ENCODE measurements around the gene LRRFIP2. TPM values are rescaled to one million over a fixed set of nuclear protein-coding genes. Genes with fewer than 3 reads are reported as not detected.
"Not testable (repeated sequence)": the region's sequence is repeated elsewhere in the genome, so short reads cannot be mapped to it uniquely, and the experiment has no call there.

Gene LRRFIP2
- total RNA-seq, 4 donors from 2014 or later: 41.8 to 78.8 (median 55.0) TPM

GRCh38 chr3:37129871-37130270, 44.5 kb downstream of the LRRFIP2 start:
- TF ChIP-seq CTCF (IDR thresholded peaks at IDR 0.05): no peak
- DNase-seq (ENCODE audit: low spot score) (no peak), ATAC-seq (ENCODE audit: low FRiP score) (no peak)

GRCh38 chr3:37127340-37127739, 47.0 kb downstream of the LRRFIP2 start:
- ATAC-seq (ENCODE audit: low FRiP score) (no peak), DNase-seq (ENCODE audit: low spot score) (no peak)
- TF ChIP-seq CTCF (IDR thresholded peaks at IDR 0.05): no peak

DNA sequence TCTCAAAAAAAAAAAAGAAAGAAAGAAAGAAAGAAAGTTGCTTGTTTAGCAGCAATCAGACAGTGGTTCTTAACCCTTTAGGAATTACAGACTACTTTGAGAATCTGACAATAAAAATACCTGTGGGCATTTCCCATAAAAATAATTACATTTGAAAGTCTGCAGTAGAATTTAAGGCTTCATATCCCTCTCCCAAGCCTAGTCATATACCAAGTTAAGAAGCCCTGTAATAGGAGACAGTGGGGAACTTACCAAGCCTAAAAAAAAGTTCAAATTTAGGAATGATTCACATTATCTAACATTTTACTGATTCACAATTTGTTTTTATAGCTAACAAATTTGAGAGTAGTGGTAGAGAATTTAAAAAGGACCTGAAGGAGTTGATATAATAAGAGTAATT, 47.5 kb downstream of the LRRFIP2 start:
- no peak for DNase-seq (ENCODE audit: low spot score)
- no peak for ATAC-seq (ENCODE audit: low FRiP score)
- TF ChIP-seq CTCF (IDR thresholded peaks at IDR 0.05): no peak

- TF ChIP-seq CTCF (IDR thresholded peaks at IDR 0.05): no peak
- no peak for ATAC-seq (ENCODE audit: low FRiP score)
- no peak for DNase-seq (ENCODE audit: low spot score)
These were observed 48.9 kb downstream of the LRRFIP2 start for GRCh38 chr3:37125195-37126073.

- no peak for TF ChIP-seq CTCF (IDR thresholded peaks at IDR 0.05)
- ATAC-seq (ENCODE audit: low FRiP score) (no peak), DNase-seq (ENCODE audit: low spot score) (no peak)
These were observed 49.9 kb downstream of the LRRFIP2 start for GRCh38 chr3:37124435-37124834.

- DNase-seq (ENCODE audit: low spot score) (no peak), ATAC-seq (ENCODE audit: low FRiP score) (no peak)
- TF ChIP-seq CTCF (IDR thresholded peaks at IDR 0.05): no peak
These were observed 51.1 kb downstream of the LRRFIP2 start for GRCh38 chr3:37123292-37123691.

DNA sequence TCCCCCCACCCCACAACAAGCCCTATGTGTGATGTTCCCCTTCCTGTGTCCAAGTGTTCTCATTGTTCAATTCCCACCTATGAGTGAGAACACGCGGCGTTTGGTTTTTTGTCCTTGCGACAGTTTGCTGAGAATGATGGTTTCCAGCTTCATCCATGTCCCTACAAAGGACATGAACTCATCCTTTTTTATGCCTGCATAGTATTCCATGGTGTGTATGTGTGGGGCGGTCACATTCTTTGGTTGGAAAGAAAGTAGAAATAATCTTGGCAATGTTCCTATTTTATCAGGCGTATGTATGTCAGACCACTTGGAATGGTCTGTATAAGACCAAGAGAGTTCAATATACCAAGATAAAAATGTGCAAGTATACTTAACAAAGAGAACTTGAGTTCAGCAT, 52.3 kb downstream of the LRRFIP2 start:
- not testable (repeated sequence) for ATAC-seq (ENCODE audit: low FRiP score)

More for the DNA sequence above, 52.3 kb downstream of the LRRFIP2 start:
- not testable (repeated sequence) for DNase-seq (ENCODE audit: low spot score)
